HepG2 (cell line): ENCODE data around the gene YIPF5. TPM values are rescaled to one million over a fixed set of nuclear protein-coding genes. Genes with fewer than 3 reads are reported as not detected.
A peak's percentile ranks its signal among the peaks of the same experiment; 100 is the strongest.

Experiments used
- ATAC-seq: fragments of 200-7000 bp; cut with Tn5 transposase; 3 replicates; pipeline ENCODE4 v1.9.1; 2020; ENCODE audit warnings: mild to moderate bottlenecking, moderate library complexity
- BruUV-seq: library from RNA; stranded (reverse); fragments of 400-500 nt; replicated peaks from 2 replicates; lab custom pipeline; 2021; lab: Mats Ljungman, UMichigan
- CTCF ChIA-PET: fragments of 300-600 bp; formaldehyde crosslinking; extraction: SDS; loops from one replicate; lab custom pipeline; 2021; ENCODE audit warnings: low total read pairs, inconsistent platforms, low intra/inter-chr PET ratio; lab: Yijun Ruan, JAX
- POLR2A ChIA-PET: fragments of 350-600 bp; sonication (Branson Sonifier 250); formaldehyde crosslinking; loops from one replicate; lab custom pipeline; 2020; ENCODE audit warnings: antibody characterized with exemption, inconsistent platforms; lab: Yijun Ruan, JAX
- DNase-seq: peaks from one replicate; pipeline ENCODE4 v3.0.0-alpha.2; 2015; ENCODE audit warnings: low spot score
- FAIRE-seq: peaks from 3 replicates; lab custom pipeline; 2011; peaks lifted over from hg19 to GRCh38; lab: Jason Lieb, UNC
- H2AFZ ChIP-seq: one replicate; pipeline ENCODE4 v1.6.1; 2011; ENCODE audit warnings: low read length, inconsistent platforms
- H3K27ac ChIP-seq: fragments of 300-600 bp; 3 replicates; pipeline ENCODE4 v1.8.0; 2011; ENCODE audit warnings: mixed run types, mild to moderate bottlenecking, mixed read lengths, low read length, inconsistent platforms; ENCODE audit not compliant: insufficient read depth; ENCODE audit errors: extremely low read length
- H3K27me3 ChIP-seq, 2 experiments: fragments of 200-600 bp in 1 of 2; 2 replicates in 1 of 2; 3 replicates in 1 of 2; pipeline versions ENCODE4 v1.6.0 to v1.8.0; 2011; ENCODE audit warnings: low read length in 2 of 2, mild to moderate bottlenecking in 2 of 2, moderate library complexity in 2 of 2, inconsistent platforms in 1 of 2; ENCODE audit not compliant: insufficient read depth in 2 of 2, control insufficient read depth in 1 of 2
- H3K36me3 ChIP-seq, 2 experiments: fragments of 200-600 bp in 1 of 2; replicated peaks in 1 of 2; 2 replicates in 1 of 2; 3 replicates in 1 of 2; pipeline versions ENCODE4 v1.5.1 to v1.8.0; 2011; ENCODE audit warnings: low read length in 2 of 2, inconsistent platforms in 1 of 2; ENCODE audit not compliant: insufficient read depth in 2 of 2, control insufficient read depth in 1 of 2
- H3K4me1 ChIP-seq: 2 replicates; pipeline ENCODE4 v1.5.1; 2012; ENCODE audit warnings: low read length, inconsistent platforms; ENCODE audit not compliant: insufficient read depth
- H3K4me2 ChIP-seq: 2 replicates; pipeline ENCODE4 v1.6.0; 2011; ENCODE audit warnings: low read depth, low read length, inconsistent platforms
- H3K4me3 ChIP-seq, 3 experiments: fragments of 200-600 bp in 1 of 3; sonication (generic), shearing (Covaris generic) in 1 of 3; replicated peaks in 1 of 3; 2 replicates each; pipeline ENCODE4 v1.5.1; 2011 to 2016; ENCODE audit warnings: low read length in 3 of 3, inconsistent platforms in 2 of 3, low read depth in 2 of 3, mild to moderate bottlenecking in 2 of 3, control low read depth in 1 of 3, mixed read lengths in 1 of 3; ENCODE audit not compliant: insufficient read depth in 1 of 3
- H3K79me2 ChIP-seq: one replicate; pipeline ENCODE4 v1.6.1; 2011; ENCODE audit warnings: low read length, inconsistent platforms; ENCODE audit not compliant: insufficient read depth
- H3K9ac ChIP-seq: 2 replicates; pipeline ENCODE4 v1.6.0; 2011; ENCODE audit warnings: mild to moderate bottlenecking, low read depth, low read length, inconsistent platforms; ENCODE audit not compliant: insufficient read depth
- H3K9me3 ChIP-seq: 2 replicates; pipeline ENCODE4 v1.5.1; 2012; ENCODE audit warnings: mild to moderate bottlenecking, low read length
- H4K20me1 ChIP-seq: 2 replicates; pipeline ENCODE4 v1.6.0; 2011; ENCODE audit warnings: inconsistent platforms, mild to moderate bottlenecking, low read length, moderate library complexity; ENCODE audit not compliant: insufficient read depth
- GPBP1L1 ChIP-seq: sonication (generic); formaldehyde crosslinking; IDR thresholded peaks from 2 replicates; pipeline ENCODE4 v1.5.0; 2020; ENCODE audit warnings: mild to moderate bottlenecking, missing genetic modification reagents
- HMG20B ChIP-seq: conservative IDR thresholded peaks from 2 replicates; pipeline ENCODE4 v1.6.1; 2016; ENCODE audit warnings: missing genetic modification reagents, missing compliant biosample characterization
- KAT8 ChIP-seq: IDR thresholded peaks from 2 replicates; pipeline ENCODE4 v1.6.1; 2016; ENCODE audit warnings: missing genetic modification reagents, missing compliant biosample characterization
- KDM4B ChIP-seq: sonication (generic); formaldehyde crosslinking; IDR thresholded peaks from 2 replicates; pipeline ENCODE4 v1.4.0; 2020; ENCODE audit warnings: missing genetic modification reagents
- MIXL1 ChIP-seq: IDR thresholded peaks from 2 replicates; pipeline ENCODE4 v1.6.1; 2016
- PITX1 ChIP-seq: sonication (generic); formaldehyde crosslinking; IDR thresholded peaks from 2 replicates; pipeline ENCODE4 v1.5.1; 2020; ENCODE audit warnings: mild to moderate bottlenecking, missing genetic modification reagents
- SP4 ChIP-seq: sonication (generic); formaldehyde crosslinking; IDR thresholded peaks from 2 replicates; pipeline ENCODE4 v1.8.1; 2023; ENCODE audit warnings: mild to moderate bottlenecking, missing genetic modification reagents
- SSRP1 ChIP-seq: IDR thresholded peaks from 2 replicates; pipeline ENCODE4 v1.6.1; 2016; ENCODE audit warnings: control low read depth
- THAP11 ChIP-seq: IDR thresholded peaks from 2 replicates; pipeline ENCODE4 v1.6.1; 2016; ENCODE audit warnings: missing biosample characterization, missing genetic modification reagents
- U2AF1 ChIP-seq: fragments of 200-400 bp; formaldehyde crosslinking; optimal IDR thresholded peaks from 2 replicates; pipeline ENCODE3; 2017; ENCODE audit warnings: mild to moderate bottlenecking, low read depth, low read length
- U2AF2 ChIP-seq: fragments of 200-400 bp; formaldehyde crosslinking; IDR thresholded peaks from 2 replicates; pipeline ENCODE4 v1.6.1; 2017; ENCODE audit warnings: low read depth, mild to moderate bottlenecking, low read length
- ZNF20 ChIP-seq: sonication (generic); formaldehyde crosslinking; IDR thresholded peaks from 2 replicates; pipeline ENCODE4 v1.4.0; 2020; ENCODE audit warnings: mild to moderate bottlenecking, moderate library complexity, missing genetic modification reagents
- ZNF253 ChIP-seq: sonication (generic); formaldehyde crosslinking; IDR thresholded peaks from 2 replicates; pipeline ENCODE4 v1.8.0; 2022; ENCODE audit warnings: mild to moderate bottlenecking, missing genetic modification reagents, borderline replicate concordance
- ZNF484 ChIP-seq: sonication (generic); formaldehyde crosslinking; IDR thresholded peaks from 2 replicates; pipeline ENCODE4 v1.5.1; 2020; ENCODE audit warnings: mild to moderate bottlenecking, low read depth, missing genetic modification reagents, borderline replicate concordance
- WGBS: methylation state at CpG from one replicate; pipeline ENCODE4 v1.1.6; 2017; ENCODE audit warnings: low lambda C conversion rate; 5-methylcytosine and 5-hydroxymethylcytosine counted together
- in situ Hi-C: cut with HindIII; loops from 2 replicates; pipeline ENCODE4 v1.10.0; 2017; ENCODE audit warnings: low pct_unique_long_range_greater_than_20kb; ENCODE audit not compliant: extremely low pct_ligation_motif_present
- intact Hi-C: fragments of 100-400 bp; cut with micrococcal nuclease; formaldehyde crosslinking; loops from one replicate; pipeline ENCODE4 v1.10.0; 2022; ENCODE audit not compliant: unreplicated experiment
- polyA plus RNA-seq, 8 experiments: library from polyadenylated mRNA; depleted of rRNA in 3 of 8; stranded (reverse) in 7 of 8; unstranded in 1 of 8; fragments of >200 nt; fragmentation: Illumina TruSeq in 4 of 8; extraction: Trizol in 4 of 8; gene quantifications; 2 replicates each; pipeline versions ENCODE4 v1.2.1 to v1.2.3, GENCODE V29; 2011 to 2016; ENCODE audit warnings: low read depth in 4 of 8, missing spikeins in 1 of 8, mixed read lengths in 1 of 8; ENCODE audit not compliant: insufficient read depth in 1 of 8
- total RNA-seq, 5 experiments: library from RNA; depleted of rRNA; stranded (reverse); fragments of >200 nt; fragmentation: Illumina TruSeq; extraction: Trizol; gene quantifications; 2 replicates each; pipeline ENCODE4 v1.2.3, GENCODE V29; 2016; ENCODE audit warnings: low read depth in 1 of 5
- TF ChIP-seq, protein P1 (sequence below): sonication (generic); formaldehyde crosslinking; IDR thresholded peaks from one replicate; pipeline ENCODE4 v1.5.1; 2020; ENCODE audit warnings: mild to moderate bottlenecking, missing genetic modification reagents; ENCODE audit errors: not compliant biosample characterization

YIPF5 gene
- total and polyA plus RNA-seq, 2 of the 13 experiments (the other 11 are each of a cell fraction or from before 2014, with no cell fraction given), result 61.4 to 73.6 TPM

DNA sequence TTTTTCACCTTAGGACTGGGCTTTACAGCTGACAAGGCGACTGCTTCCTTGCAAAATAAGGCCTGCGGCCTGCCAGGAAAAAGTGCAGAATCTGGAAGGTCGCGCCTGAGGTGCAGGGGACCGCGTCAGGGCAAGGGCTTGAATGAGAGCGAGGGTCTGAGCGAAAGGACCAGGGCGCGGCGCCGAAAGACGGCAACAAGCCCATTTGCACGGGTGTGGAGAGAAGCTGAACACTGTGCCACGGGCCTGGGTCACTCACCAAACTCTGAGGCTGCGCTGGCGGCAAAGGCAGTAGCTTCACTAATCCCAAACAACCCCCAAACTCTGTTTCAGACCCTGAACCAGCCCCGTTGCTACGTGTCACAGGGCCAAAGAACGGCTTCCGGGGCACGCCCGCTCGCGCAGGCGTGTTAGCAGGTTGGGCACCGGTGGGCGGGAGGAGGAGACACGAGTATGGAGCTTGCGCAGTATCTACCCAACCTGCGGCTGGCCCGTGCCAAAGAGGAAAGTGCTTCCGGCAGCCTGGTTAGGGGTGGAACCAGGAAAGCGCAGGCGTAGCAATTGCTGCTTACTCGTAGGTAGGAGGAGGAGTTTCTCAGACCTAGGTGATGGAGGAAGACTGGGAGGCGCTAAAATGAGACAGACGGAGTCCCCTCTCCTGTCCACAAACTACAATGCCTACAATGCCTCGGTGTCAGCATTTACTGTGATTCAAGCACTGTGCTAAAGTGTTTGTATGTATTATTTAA, at the start of gene YIPF5, which contains the start of gene KCTD16 (continued):
- TF ChIP-seq MIXL1 (CRISPR knock-in tag) (no peak), KAT8 (CRISPR knock-in tag) (peak; percentile 96), ZNF484 (no peak)

- H3K9me3 ChIP-seq, result no peaks in the 10 kb centered on the region
- ChIA-PET CTCF (no interaction called here), POLR2A (no interaction called here)
- H2AFZ ChIP-seq, result no peak overlapping the region
- no peaks in the 10 kb centered on the region for H3K79me2 ChIP-seq
- DNase-seq, result no peak
- in situ Hi-C loops (no loop called here), intact Hi-C loops (no loop called here)
- H4K20me1 ChIP-seq, result no peaks in the 10 kb centered on the region
- no peaks in the 10 kb centered on the region for H3K36me3 ChIP-seq
- H3K27me3 ChIP-seq, result no peaks in the 10 kb centered on the region
- no peak for FAIRE-seq
- 0% methylated on average over 2 of the region's 3 CpGs for WGBS
- no peaks in the 10 kb centered on the region for H3K4me1 ChIP-seq
- no peak overlapping the region for H3K9ac ChIP-seq
- no peak overlapping the region for H3K4me2 ChIP-seq
- BruUV-seq, result no TSS peak
- no peak overlapping the region for H3K27ac ChIP-seq
- ATAC-seq, result no peak
- no peak overlapping the region for H3K4me3 ChIP-seq
- no peak for TF ChIP-seq ZNF253
- no peak for TF ChIP-seq GPBP1L1
- TF ChIP-seq SP4 (CRISPR knock-in tag), result no peak
- TF ChIP-seq U2AF2, result no peak
- TF ChIP-seq, protein P1, sequence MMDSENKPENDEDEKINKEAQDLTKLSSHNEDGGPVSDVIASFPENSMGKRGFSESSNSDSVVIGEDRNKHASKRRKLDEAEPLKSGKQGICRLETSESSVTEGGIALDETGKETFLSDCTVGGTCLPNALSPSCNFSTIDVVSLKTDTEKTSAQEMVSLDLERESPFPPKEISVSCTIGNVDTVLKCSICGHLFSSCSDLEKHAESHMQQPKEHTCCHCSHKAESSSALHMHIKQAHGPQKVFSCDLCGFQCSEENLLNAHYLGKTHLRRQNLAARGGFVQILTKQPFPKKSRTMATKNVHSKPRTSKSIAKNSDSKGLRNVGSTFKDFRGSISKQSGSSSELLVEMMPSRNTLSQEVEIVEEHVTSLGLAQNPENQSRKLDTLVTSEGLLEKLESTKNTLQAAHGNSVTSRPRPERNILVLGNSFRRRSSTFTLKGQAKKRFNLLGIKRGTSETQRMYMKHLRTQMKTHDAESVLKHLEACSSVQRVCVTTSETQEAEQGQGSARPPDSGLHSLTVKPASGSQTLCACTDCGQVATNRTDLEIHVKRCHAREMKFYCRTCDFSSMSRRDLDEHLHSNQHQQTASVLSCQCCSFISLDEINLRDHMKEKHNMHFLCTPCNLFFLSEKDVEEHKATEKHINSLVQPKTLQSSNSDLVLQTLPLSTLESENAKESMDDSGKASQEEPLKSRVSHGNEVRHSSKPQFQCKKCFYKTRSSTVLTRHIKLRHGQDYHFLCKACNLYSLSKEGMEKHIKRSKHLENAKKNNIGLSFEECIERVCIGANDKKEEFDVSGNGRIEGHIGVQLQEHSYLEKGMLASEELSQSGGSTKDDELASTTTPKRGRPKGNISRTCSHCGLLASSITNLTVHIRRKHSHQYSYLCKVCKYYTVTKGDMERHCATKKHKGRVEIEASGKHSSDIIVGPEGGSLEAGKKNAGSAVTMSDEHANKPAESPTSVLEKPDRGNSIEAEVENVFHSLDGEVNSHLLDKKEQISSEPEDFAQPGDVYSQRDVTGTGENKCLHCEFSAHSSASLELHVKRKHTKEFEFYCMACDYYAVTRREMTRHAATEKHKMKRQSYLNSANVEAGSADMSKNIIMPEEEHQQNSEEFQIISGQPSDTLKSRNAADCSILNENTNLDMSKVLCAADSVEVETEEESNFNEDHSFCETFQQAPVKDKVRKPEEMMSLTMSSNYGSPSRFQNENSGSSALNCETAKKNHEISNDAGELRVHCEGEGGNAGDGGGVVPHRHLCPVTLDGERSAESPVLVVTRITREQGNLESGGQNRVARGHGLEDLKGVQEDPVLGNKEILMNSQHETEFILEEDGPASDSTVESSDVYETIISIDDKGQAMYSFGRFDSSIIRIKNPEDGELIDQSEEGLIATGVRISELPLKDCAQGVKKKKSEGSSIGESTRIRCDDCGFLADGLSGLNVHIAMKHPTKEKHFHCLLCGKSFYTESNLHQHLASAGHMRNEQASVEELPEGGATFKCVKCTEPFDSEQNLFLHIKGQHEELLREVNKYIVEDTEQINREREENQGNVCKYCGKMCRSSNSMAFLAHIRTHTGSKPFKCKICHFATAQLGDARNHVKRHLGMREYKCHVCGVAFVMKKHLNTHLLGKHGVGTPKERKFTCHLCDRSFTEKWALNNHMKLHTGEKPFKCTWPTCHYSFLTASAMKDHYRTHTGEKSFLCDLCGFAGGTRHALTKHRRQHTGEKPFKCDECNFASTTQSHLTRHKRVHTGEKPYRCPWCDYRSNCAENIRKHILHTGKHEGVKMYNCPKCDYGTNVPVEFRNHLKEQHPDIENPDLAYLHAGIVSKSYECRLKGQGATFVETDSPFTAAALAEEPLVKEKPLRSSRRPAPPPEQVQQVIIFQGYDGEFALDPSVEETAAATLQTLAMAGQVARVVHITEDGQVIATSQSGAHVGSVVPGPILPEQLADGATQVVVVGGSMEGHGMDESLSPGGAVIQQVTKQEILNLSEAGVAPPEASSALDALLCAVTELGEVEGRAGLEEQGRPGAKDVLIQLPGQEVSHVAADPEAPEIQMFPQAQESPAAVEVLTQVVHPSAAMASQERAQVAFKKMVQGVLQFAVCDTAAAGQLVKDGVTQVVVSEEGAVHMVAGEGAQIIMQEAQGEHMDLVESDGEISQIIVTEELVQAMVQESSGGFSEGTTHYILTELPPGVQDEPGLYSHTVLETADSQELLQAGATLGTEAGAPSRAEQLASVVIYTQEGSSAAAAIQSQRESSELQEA, result no peak
- TF ChIP-seq HMG20B (CRISPR knock-in tag), result no peak
- no peak for TF ChIP-seq SSRP1
- no peak for TF ChIP-seq U2AF1
- no peak for TF ChIP-seq THAP11 (CRISPR knock-in tag)
- no peak for TF ChIP-seq ZNF20 (CRISPR knock-in tag)
- no peak for TF ChIP-seq PITX1 (CRISPR knock-in tag)
- TF ChIP-seq KDM4B (CRISPR knock-in tag), result no peak
Measured at GRCh38 chr5:144219869-144220268, 49.4 kb upstream of the YIPF5 start.
